Measurements from ENCODE around the gene ZNF619. TPM values are rescaled to one million over a fixed set of nuclear protein-coding genes. Genes with fewer than 3 reads are reported as not detected.

The ZNF619 gene
- total and polyA plus RNA-seq, 2 donors (not counting 1 experiment from before 2014, with no cell fraction given) = 3.3 to 22.8 TPM

DNA sequence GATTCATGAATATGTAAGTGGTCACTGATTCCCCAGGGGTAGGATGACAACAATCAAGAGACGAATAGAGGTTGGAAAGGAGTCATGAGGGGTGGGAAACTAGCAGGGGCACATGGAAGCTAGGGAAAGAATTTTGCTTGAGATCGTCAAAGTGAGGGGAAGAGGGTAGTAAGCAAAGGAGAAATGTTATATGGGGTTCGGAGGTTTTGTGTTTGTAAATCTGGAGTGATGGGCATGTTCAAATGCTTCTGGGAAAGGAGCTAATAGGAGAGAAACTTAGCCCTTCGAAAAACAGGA, 11.9 kb upstream of the ZNF619 start:
- intact Hi-C loops (cut with micrococcal nuclease) = no loop called here
- no peak overlapping the region for H2AFZ ChIP-seq (ENCODE audit: insufficient read depth, low read depth, low read length, poor library complexity, severe bottlenecking)
- no peaks in the 10 kb centered on the region for H3K9me3 Mint-ChIP-seq (ENCODE audit: insufficient read depth)
- DNase-seq = no peak
- H3K4me1 ChIP-seq (ENCODE audit: control insufficient read depth in 2 of 2, insufficient read depth in 2 of 2, low read length in 2 of 2) = no peaks in the 10 kb centered on the region
- ChIA-PET POLR2A (no interaction called here), CTCF (no interaction called here)
- H3K4me3 Mint-ChIP-seq = no peak overlapping the region
- H3K79me2 ChIP-seq (ENCODE audit: control insufficient read depth, insufficient read depth, low read length) = peaks cover 3% of the 10 kb centered on the region
- H4K20me1 ChIP-seq (ENCODE audit: control insufficient read depth, insufficient read depth, low read length, poor library complexity, severe bottlenecking) = peaks cover 13% of the 10 kb centered on the region
- H3K9ac ChIP-seq (ENCODE audit: low read length) = no peak overlapping the region
- H3K4me3 ChIP-seq (ENCODE audit: control extremely low read depth in 1 of 5, extremely low read depth in 1 of 5, insufficient read depth in 1 of 5, low read depth in 2 of 5, low read length in 4 of 5) = no peak overlapping the region
- H3K9me3 ChIP-seq (ENCODE audit: control extremely low read depth in 1 of 3, control insufficient read depth in 2 of 3, insufficient read depth in 1 of 3, low read length in 2 of 3) = no peaks in the 10 kb centered on the region
- H3K27ac Mint-ChIP-seq = peak overlapping the region; percentile 23
- no peak overlapping the region for H3K4me2 ChIP-seq (replicated peaks; ENCODE audit: low read depth, low read length, poor library complexity, severe bottlenecking)
- H3K27me3 Mint-ChIP-seq = no peaks in the 10 kb centered on the region
- no peak for ATAC-seq (ENCODE audit: low read depth)
- peaks cover 14 to 50% of the 10 kb centered on the region in 2 experiments for H3K36me3 ChIP-seq (replicated peaks in 1 of 2; ENCODE audit: control extremely low read depth in 1 of 2, control insufficient read depth in 1 of 2, extremely low read depth in 1 of 2, insufficient read depth in 2 of 2, low read length in 1 of 2)
- no peak for TF ChIP-seq EZH2 (IDR thresholded peaks at IDR 0.05; ENCODE audit: borderline replicate concordance, insufficient read depth, low read depth, low read length, poor library complexity, severe bottlenecking)
- TF ChIP-seq, protein P1, sequence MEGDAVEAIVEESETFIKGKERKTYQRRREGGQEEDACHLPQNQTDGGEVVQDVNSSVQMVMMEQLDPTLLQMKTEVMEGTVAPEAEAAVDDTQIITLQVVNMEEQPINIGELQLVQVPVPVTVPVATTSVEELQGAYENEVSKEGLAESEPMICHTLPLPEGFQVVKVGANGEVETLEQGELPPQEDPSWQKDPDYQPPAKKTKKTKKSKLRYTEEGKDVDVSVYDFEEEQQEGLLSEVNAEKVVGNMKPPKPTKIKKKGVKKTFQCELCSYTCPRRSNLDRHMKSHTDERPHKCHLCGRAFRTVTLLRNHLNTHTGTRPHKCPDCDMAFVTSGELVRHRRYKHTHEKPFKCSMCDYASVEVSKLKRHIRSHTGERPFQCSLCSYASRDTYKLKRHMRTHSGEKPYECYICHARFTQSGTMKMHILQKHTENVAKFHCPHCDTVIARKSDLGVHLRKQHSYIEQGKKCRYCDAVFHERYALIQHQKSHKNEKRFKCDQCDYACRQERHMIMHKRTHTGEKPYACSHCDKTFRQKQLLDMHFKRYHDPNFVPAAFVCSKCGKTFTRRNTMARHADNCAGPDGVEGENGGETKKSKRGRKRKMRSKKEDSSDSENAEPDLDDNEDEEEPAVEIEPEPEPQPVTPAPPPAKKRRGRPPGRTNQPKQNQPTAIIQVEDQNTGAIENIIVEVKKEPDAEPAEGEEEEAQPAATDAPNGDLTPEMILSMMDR (IDR thresholded peaks at IDR 0.05) = no peak
- no peaks in the 10 kb centered on the region for H3K4me1 Mint-ChIP-seq
- no peak overlapping the region for H3K27ac ChIP-seq (ENCODE audit: low read length in 2 of 2)
- H3K27me3 ChIP-seq (replicated peaks in 1 of 4; ENCODE audit: control extremely low read depth in 1 of 4, control insufficient read depth in 3 of 4, insufficient read depth in 4 of 4, low read length in 3 of 4) = no peaks in the 10 kb centered on the region
- 90% methylated on average over 4 of the region's 4 CpGs for WGBS (ENCODE audit: insufficient coverage)

DNA sequence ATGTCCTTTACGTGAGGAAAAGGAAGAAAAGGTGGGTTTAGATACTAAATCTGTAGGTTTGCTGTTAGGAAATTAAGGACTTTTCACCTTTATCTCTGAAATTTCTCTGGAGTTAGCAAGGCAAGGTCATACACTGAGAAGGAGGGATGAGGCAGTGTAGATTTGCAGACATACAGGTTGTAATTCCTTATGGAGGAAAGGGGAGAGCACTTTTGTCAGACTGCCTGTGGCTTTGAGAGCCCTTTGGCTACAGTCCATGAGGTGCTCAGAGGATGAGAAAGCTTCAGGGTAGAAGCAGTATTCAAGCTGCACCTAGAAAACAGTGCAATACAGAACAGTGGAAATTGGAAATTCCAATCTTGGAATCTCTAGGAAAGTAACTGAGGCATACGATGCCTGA, 11.5 kb upstream of the ZNF619 start:
- H3K27ac ChIP-seq (ENCODE audit: low read length in 2 of 2) = no peak overlapping the region
- H3K4me2 ChIP-seq (replicated peaks; ENCODE audit: low read depth, low read length, poor library complexity, severe bottlenecking) = no peak overlapping the region
- POLR2A ChIA-PET = no interaction called here
- H3K27me3 ChIP-seq (replicated peaks in 1 of 4; ENCODE audit: control extremely low read depth in 1 of 4, control insufficient read depth in 3 of 4, insufficient read depth in 4 of 4, low read length in 3 of 4) = no peaks in the 10 kb centered on the region
- H3K9ac ChIP-seq (ENCODE audit: low read length) = no peak overlapping the region
- CTCF ChIA-PET = no interaction called here
- H4K20me1 ChIP-seq (ENCODE audit: control insufficient read depth, insufficient read depth, low read length, poor library complexity, severe bottlenecking) = peaks cover 9% of the 10 kb centered on the region
- DNase-seq (no peak), ATAC-seq (ENCODE audit: low read depth) (no peak)
- H3K27ac Mint-ChIP-seq = peak overlapping the region; percentile 23
- H3K9me3 ChIP-seq (ENCODE audit: control extremely low read depth in 1 of 3, control insufficient read depth in 2 of 3, insufficient read depth in 1 of 3, low read length in 2 of 3) = no peaks in the 10 kb centered on the region
- no peaks in the 10 kb centered on the region for H3K9me3 Mint-ChIP-seq (ENCODE audit: insufficient read depth)
- H2AFZ ChIP-seq (ENCODE audit: insufficient read depth, low read depth, low read length, poor library complexity, severe bottlenecking) = no peak overlapping the region
- TF ChIP-seq EZH2 (IDR thresholded peaks at IDR 0.05; ENCODE audit: borderline replicate concordance, insufficient read depth, low read depth, low read length, poor library complexity, severe bottlenecking) = no peak
- TF ChIP-seq, protein P1 (IDR thresholded peaks at IDR 0.05) = no peak
- H3K27me3 Mint-ChIP-seq = no peaks in the 10 kb centered on the region
- H3K79me2 ChIP-seq (ENCODE audit: control insufficient read depth, insufficient read depth, low read length) = no peaks in the 10 kb centered on the region
- no peaks in the 10 kb centered on the region for H3K4me1 Mint-ChIP-seq
- H3K4me1 ChIP-seq (ENCODE audit: control insufficient read depth in 2 of 2, insufficient read depth in 2 of 2, low read length in 2 of 2) = no peaks in the 10 kb centered on the region
- intact Hi-C loops (cut with micrococcal nuclease) = no loop called here
- no peak overlapping the region for H3K4me3 ChIP-seq (ENCODE audit: control extremely low read depth in 1 of 5, extremely low read depth in 1 of 5, insufficient read depth in 1 of 5, low read depth in 2 of 5, low read length in 4 of 5)
- peaks cover 14 to 47% of the 10 kb centered on the region in 2 experiments for H3K36me3 ChIP-seq (replicated peaks in 1 of 2; ENCODE audit: control extremely low read depth in 1 of 2, control insufficient read depth in 1 of 2, extremely low read depth in 1 of 2, insufficient read depth in 2 of 2, low read length in 1 of 2)
- 100% methylated on average over 2 of the region's 2 CpGs for WGBS (ENCODE audit: insufficient coverage)
- no peak overlapping the region for H3K4me3 Mint-ChIP-seq
